A549 (cell line): Measurements from ENCODE around the gene HES1.

Experiments
- HOXA7 ChIP-seq: fragments of 250-450 bp; sonication (Bioruptor Pico); IDR thresholded peaks from 2 replicates; pipeline ENCODE4 v1.5.0; 2020; ENCODE audit warnings: mild to moderate bottlenecking, moderate library complexity
- HOXB5 ChIP-seq: fragments of 250-450 bp; sonication (Bioruptor Pico); IDR thresholded peaks from 2 replicates; pipeline ENCODE4 v1.5.0; 2020; ENCODE audit warnings: mild to moderate bottlenecking, moderate library complexity
- MAFK ChIP-seq: fragments of 450-650 bp; IDR thresholded peaks from 2 replicates; pipeline ENCODE4 v1.6.1; 2014; ENCODE audit not compliant: partially characterized antibody
- PHF8 ChIP-seq: fragments of 200-600 bp; sonication (generic); IDR thresholded peaks from 2 replicates; pipeline ENCODE4 v1.6.1; 2016; ENCODE audit warnings: low read depth, mild to moderate bottlenecking, antibody characterized with exemption, moderate library complexity, borderline replicate concordance
- POLR2A ChIP-seq: IDR thresholded peaks from 2 replicates; pipeline ENCODE4 v1.6.1; 2012; ENCODE audit warnings: mild to moderate bottlenecking, low read length
- RFX5 ChIP-seq: fragments of 450-650 bp; IDR thresholded peaks from 2 replicates; pipeline ENCODE4 v1.7.1; 2014; ENCODE audit warnings: antibody characterized with exemption, mild to moderate bottlenecking, moderate library complexity
- RNF2 ChIP-seq: fragments of 200-600 bp; sonication (generic); IDR thresholded peaks from 2 replicates; pipeline ENCODE4 v1.6.1; 2016; ENCODE audit warnings: low read depth, mild to moderate bottlenecking, antibody characterized with exemption, moderate library complexity, borderline replicate concordance
- TF ChIP-seq, protein P1 (sequence below): fragments of >200 bp; sonication (Bioruptor Twin); formaldehyde crosslinking; IDR thresholded peaks from 3 replicates; pipeline ENCODE4 v1.5.1; 2016
- TF ChIP-seq, protein P2 (sequence below): fragments of 150-350 bp; IDR thresholded peaks from 2 replicates; pipeline ENCODE4 v1.6.1; 2014; ENCODE audit warnings: low read depth, mild to moderate bottlenecking, low read length

DNA sequence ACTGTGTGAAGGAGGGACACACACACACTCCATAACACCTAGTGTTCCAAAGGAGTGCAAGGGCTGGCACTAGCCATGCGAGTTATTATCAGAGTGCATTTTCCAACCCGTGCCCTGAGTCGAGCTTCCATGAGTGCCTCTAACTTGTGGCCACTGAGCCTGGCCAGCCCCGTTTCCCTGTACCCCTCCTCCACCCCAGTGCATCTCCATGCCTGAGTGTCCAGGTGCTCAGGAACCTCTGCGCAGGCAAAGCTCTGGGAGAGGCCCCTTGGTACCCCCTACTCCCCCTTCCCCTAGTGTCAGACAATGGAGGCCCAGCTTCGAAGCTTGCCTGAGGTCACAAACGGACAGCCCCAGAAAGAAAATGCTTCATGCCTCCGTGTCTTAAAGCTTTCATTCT, 45.2 kb upstream of the HES1 start:
- TF ChIP-seq RFX5, result no peak
- TF ChIP-seq, protein P1, sequence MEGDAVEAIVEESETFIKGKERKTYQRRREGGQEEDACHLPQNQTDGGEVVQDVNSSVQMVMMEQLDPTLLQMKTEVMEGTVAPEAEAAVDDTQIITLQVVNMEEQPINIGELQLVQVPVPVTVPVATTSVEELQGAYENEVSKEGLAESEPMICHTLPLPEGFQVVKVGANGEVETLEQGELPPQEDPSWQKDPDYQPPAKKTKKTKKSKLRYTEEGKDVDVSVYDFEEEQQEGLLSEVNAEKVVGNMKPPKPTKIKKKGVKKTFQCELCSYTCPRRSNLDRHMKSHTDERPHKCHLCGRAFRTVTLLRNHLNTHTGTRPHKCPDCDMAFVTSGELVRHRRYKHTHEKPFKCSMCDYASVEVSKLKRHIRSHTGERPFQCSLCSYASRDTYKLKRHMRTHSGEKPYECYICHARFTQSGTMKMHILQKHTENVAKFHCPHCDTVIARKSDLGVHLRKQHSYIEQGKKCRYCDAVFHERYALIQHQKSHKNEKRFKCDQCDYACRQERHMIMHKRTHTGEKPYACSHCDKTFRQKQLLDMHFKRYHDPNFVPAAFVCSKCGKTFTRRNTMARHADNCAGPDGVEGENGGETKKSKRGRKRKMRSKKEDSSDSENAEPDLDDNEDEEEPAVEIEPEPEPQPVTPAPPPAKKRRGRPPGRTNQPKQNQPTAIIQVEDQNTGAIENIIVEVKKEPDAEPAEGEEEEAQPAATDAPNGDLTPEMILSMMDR, result no peak
- no peak for TF ChIP-seq POLR2A
- no peak for TF ChIP-seq PHF8
- no peak for TF ChIP-seq MAFK
- no peak for TF ChIP-seq HOXB5 (CRISPR knock-in tag)
- TF ChIP-seq, protein P2, sequence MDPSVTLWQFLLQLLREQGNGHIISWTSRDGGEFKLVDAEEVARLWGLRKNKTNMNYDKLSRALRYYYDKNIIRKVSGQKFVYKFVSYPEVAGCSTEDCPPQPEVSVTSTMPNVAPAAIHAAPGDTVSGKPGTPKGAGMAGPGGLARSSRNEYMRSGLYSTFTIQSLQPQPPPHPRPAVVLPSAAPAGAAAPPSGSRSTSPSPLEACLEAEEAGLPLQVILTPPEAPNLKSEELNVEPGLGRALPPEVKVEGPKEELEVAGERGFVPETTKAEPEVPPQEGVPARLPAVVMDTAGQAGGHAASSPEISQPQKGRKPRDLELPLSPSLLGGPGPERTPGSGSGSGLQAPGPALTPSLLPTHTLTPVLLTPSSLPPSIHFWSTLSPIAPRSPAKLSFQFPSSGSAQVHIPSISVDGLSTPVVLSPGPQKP, result no peak
- no peak for TF ChIP-seq RNF2
- no peak for TF ChIP-seq HOXA7 (CRISPR knock-in tag)
